Effector CD4-positive, alpha-beta T cell (primary cell): ENCODE results near the gene SOCS4.
"Not testable (repeated sequence)": the region's sequence is repeated elsewhere in the genome, so short reads cannot be mapped to it uniquely, and the experiment has no call there.

Source experiments
- DNase-seq: peaks from one replicate; pipeline ENCODE4 v3.0.0-alpha.2; 2020
- total RNA-seq: gene quantifications from one replicate; lab custom pipeline; 2026; lab: John Stamatoyannopoulos, UW

SOCS4 gene, protein sequence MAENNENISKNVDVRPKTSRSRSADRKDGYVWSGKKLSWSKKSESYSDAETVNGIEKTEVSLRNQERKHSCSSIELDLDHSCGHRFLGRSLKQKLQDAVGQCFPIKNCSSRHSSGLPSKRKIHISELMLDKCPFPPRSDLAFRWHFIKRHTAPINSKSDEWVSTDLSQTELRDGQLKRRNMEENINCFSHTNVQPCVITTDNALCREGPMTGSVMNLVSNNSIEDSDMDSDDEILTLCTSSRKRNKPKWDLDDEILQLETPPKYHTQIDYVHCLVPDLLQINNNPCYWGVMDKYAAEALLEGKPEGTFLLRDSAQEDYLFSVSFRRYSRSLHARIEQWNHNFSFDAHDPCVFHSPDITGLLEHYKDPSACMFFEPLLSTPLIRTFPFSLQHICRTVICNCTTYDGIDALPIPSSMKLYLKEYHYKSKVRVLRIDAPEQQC
- 61.7 reads per million, percentile 73 among the genes with 10 or more reads in this experiment for total RNA-seq

DNA sequence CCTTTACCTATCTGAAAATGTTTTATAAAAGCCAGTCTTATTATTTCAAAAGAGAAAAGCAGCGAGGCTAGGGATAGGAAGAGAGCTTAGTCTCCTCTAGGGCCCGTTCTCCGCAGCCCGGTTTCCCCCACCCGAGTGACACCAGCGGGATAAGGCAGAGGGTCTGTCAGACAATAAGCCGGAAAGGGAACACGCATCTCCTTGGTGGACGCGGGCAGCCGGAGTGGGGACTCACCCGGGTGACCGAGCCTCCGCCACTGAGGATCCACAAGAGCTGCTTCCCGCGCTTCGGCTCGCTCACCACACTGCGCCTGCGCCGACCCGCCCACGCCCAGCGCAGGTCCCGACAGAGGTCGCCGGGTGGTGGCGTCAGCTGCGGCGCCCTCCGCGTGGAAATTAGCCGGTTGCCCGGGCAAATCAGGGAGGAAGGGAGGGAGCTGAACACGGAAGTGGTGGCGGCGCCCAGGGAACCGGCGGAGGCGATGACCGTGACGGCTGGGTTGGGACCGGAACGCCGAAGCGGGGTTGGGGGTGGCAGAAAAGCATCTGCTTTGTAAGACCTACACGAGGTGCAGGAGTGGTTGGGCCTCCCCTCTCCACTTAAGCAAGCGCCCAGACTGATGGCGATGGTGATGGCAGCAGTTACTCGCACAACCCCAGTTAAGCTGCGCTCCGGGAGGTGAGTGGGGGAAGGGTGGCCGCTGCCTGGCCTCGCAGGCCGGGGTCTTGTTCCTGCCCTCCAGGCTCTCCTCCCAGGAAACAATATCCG is at the start of gene SOCS4, which contains the start of gene WDHD1:
Gene SOCS4, plus strand, starts transcription at position 444 of the 769 bp plus-strand sequence. CDS start 15,806 bp downstream, outside the sequence.
Gene WDHD1, minus strand, starts transcription at position 307 of the 769 bp plus-strand sequence. CDS start 312 bp downstream, outside the sequence.
- peak; percentile 94 for DNase-seq

DNA sequence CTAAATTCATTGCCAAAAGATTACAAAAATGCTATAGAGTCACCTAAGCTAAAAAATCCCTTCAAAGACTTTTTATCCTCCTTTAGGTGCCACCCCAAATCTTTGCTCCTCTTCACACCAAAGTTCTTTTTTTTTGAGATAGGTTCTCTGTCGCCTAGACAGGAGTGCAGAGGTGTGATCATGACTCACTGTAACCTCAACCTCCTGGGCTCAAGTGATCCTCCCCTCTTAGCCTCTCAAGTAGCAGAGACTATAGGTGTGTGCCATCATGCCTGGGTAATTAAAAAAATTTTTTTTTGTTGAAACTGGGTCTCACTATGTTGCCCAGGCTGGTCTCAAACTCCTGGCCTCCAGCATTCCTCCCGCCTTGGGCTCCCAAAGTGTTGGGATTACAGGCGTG is 48.0 kb upstream of the SOCS4 start:
- no peak for DNase-seq

DNA sequence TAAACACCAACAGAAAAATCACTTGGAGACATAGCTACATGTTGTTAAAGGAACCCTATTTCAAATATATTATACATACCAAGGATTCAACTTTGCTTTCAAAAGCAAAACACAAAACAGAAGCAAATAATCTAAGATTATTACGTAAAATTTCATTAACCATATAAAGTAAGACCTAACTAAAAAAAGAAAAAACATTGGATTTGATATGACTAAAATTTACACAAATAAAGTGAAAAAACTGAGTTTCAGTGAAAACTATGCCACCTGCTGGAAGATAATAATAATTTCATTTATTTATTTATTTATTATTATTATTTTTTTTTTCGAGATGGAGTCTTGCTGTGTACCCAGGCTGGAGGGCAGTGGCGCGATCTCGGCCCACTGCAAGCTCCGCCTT is 45.3 kb upstream of the SOCS4 start:
- DNase-seq: no peak

DNA sequence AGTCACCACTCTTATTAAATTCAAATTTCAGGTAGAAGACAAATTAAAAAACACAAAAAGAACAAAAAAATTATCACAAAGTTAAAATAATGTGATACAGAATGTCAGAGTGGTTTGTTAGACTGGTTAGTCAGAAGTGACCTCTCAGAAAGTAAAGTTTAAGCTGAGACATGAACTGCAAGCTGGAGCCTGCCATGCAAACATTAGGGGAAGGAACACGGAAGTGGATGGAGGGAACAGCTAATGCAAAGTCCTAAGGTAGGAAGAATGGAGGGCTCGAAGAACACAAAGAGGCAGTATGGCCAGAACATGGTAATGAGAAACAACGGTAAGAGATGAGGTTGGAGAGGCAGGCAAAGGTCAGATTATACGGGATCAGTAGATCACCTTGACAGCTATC is 41.9 kb upstream of the SOCS4 start:
- no peak for DNase-seq

DNA sequence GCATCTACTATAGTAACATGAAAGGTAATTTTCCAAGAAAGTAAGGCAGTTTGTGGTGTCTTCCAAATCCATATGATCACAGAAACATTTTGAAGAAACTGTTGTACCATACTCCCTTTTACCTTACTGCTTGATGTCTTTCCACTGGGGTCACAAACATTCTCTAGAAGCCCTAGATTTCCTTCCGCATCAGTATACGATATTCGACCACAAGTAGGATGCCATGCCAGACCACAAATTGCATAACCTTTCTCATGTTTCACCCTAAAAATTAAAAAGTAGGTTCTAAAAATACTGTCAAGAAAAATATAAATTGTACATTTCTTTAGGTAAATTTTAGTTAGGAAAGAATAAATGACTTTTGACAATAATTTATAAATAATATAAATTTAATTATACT is 26.7 kb upstream of the SOCS4 start:
- no peak for DNase-seq

DNA sequence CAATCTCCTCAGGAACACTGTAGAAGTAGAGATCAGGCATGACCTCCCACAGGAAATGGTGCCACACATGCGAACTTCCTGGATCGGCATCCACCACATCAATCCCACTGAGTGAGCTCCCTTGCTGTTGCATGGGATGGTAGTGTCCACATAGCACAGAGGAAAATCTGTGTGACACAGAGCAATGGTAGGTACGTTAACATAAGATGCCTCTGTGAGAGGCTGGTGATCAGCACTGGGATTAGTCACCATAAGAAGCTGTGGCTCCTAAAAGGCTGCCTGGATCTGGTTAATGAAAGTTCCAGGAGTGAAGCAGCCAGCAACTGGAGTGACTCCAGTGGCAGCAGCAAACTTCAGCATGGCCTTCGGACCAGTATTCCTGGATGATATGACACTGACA is 22.0 kb upstream of the SOCS4 start:
- no peak for DNase-seq

DNA sequence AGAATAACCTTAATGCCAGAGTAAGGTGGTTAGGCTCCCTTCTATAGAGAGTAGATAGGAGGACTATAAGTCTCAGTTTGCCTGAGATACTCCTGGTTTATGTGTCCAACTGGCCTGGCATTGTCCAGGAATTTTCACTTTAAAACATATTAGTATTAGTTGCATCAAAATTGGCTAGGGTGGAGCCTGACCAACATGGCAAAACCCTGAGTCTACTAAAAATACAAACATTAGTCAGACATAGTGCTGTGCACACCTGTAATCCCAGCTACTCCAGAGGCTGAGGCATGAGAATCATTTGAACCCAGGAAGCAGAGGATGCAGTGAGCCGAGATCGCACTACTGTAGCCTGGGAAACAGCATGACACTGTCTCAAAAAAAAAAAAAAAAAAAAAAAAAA is 12.0 kb upstream of the SOCS4 start:
- DNase-seq: no peak

DNA sequence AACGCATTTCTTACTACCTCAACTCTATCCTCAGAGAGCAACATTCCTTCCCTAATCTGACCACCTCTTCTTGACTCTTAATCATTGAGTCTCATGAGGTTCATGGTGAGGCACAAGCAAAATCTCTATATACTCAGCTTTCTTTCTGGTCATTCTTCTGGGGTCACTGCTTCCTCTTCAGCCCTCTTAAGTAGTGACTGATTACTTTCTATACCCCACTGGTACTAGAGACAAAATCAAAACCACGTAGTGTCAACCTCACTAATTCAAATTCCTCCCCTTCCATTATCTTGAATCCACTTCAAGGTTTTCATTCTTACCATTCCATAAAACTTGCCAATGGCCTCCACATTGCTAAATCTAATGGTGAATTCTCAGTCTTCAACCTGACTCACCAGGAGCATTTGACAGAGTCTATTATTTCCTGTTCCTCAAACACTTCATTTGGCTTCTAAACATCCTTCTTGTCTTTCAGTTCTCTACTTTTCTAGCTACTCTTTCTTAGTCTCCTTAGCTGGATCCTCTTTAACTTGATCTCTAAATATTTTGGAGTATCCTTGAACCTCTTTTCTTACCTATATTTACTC is 7.0 kb upstream of the SOCS4 start:
- DNase-seq: no peak

DNA sequence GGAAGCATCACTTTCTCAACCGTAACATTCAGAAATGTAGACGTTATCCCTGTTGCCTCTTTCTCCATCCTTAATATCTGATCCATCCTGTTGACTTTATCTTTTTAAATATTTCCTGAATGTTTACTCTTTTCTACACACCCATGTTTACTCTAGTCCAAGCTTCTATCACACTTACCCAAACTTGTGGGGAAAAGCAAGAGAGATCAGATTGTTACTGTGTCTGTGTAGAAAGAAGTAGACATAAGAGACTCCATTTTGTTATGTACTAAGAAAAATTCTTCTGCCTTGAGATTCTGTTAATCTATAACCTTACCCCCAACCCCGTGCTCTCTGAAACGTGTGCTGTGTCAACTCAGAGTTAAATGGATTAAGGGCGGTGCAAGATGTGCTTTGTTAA is 2.7 kb upstream of the SOCS4 start:
- DNase-seq: not testable (repeated sequence)

DNA sequence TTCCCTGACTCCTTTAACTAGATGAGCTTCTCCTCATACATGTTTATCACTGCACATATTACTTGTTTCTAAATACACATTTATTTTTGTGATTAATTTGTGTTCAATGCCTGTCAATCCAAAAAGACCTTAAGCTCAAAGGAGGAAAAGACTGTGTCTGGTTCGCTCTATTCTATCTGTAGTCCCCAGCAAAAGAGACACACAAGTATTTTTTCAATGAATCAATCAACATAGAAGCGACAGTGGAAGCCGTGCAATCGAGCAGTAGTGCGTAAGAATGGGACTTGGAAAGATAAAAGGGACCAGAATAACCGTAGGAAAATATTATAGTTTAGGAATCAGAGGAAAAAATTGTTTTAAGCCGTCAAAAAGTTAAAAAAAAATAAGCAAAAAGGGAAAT is 1.1 kb upstream of the SOCS4 start:
- DNase-seq: no peak

DNA sequence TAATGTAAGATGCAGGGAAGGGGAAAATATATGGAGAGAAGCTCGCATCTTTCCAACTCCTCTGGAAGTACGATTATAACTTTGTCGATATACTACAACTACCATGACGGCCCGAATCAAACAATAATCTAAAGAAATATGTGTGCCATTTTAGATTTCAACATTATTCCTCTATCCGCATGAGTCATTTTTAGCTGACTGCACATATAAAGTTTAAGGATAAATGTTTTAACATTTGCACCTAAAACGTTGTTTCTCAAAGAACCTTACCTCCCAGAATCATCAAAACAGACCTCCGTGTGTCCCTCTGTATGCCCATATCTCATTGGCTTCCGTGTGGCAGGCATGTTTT is 619 bp upstream of the SOCS4 start:
- no peak for DNase-seq

DNA sequence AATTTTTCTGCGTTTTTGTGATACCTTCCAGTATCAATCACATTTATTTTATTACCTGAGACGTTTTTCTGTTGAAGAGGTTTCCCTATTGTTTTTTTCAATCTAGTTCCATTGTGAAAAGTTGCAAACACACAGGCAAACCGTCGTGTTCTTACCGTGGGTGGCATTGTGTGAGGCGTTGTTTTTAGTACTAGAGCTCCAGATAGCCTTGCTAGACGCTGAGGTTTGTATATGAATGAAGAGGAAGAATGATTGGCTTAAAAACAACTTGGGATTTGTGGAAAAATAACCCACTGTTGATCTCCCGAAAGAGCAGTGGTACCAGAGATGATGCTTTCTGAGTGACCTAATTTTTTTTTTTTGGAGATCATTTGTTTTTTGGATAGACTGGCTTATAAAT is 1.0 kb downstream of the SOCS4 start:
- DNase-seq: no peak

DNA sequence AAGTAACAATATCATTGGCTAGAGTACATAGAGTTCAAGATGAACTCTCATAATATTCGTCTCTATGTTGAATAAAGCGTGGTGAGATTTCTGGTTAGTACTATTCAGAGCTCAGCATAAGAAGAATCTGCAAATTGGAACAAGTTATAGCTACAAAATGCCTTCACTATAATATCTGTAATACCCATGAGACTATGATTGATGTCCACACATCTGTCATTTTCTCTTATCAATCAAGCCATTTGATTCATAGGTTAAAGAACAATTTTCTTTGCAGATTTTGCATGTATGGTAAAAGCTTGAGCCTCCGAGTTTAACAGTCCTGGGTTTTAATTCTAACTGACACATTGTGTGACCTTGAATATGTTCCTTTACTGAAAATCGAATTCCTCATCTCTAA is 1.4 kb downstream of the SOCS4 start:
- DNase-seq: no peak

DNA sequence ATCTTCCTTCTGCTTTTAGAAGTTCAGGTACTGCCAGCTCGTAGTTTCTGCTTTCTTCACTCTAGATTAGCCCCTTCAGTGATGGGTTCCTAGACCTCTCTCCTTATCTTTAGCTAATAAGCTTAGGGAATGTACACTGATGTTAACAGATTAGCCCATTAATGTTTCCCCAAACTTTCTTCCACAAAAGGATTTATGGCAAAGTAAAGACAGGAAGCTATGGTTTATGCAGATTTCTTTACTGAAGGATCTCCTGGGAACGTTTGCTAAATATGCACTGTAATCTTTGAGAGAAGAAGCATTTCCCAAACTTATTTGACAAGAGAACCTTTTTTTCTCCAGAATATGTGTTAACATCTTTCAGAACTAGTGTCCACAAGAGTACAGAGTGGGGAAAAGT is 4.2 kb downstream of the SOCS4 start:
- no peak for DNase-seq

DNA sequence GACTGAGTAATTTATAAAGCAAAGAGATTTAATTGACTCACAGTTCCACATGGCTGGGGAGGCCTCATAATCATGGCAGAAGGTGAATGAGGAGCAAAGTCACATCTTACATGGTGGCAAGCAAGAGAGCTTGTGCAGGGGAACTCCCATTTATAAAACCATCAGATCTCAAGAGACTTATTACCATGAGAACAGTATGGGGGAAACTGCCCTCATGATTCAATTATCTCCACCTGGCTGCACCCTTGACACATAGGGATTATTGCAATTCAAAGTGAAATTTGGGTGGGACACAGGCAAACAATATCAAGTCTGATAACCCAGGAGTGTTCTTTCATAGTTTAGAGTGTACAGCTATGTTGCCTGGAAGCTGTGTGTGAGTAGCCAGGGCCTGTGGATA is 11.0 kb downstream of the SOCS4 start:
- not testable (repeated sequence) for DNase-seq

DNA sequence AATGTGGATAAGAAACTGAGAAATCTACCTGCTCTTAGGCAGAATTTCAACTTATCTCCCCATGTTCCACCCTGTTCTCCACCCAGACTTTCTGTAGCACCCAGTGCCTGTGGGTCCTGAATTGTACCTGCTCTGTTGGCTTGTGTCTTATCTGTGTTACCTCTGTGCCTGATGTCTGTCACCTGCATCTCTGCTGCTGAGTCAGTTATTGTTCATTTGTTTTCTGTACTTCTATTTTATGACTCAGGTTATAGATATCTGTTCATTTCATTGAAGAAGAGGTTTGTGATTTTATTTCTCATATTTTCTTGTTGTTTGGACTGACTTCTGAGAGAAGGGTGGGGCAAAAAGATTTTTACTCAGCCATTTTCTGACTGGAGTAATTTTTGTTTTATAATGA is 11.7 kb downstream of the SOCS4 start:
- no peak for DNase-seq

DNA sequence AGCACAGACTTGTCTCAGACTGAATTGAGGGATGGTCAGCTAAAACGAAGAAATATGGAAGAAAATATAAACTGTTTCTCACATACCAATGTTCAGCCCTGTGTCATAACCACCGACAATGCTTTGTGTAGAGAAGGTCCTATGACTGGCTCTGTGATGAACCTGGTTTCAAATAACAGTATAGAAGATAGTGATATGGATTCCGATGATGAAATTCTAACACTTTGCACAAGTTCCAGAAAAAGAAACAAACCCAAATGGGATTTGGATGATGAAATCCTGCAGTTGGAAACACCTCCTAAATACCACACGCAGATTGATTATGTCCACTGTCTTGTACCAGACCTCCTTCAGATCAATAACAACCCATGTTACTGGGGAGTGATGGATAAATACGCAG is 16.5 kb downstream of the SOCS4 start:
- DNase-seq: no peak

DNA sequence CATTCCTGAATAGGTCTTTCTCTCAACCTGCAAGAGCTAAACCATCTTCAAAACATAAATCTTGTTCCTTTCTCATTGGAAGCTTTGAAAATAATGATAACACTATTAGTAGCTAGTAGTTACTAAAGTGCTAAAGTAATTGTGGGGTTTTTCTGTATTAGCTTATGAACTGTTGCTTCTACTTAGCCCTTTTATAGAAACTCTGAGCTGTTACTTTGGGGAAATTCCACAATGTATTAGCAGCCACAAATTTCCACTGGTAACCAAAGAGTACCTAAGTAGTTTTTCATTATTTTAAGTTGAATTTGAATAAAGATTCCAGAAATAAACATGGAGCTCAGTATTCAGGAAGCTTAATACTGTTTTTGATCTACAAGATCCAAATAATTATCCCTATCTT is 18.1 kb downstream of the SOCS4 start:
- DNase-seq: no peak

DNA sequence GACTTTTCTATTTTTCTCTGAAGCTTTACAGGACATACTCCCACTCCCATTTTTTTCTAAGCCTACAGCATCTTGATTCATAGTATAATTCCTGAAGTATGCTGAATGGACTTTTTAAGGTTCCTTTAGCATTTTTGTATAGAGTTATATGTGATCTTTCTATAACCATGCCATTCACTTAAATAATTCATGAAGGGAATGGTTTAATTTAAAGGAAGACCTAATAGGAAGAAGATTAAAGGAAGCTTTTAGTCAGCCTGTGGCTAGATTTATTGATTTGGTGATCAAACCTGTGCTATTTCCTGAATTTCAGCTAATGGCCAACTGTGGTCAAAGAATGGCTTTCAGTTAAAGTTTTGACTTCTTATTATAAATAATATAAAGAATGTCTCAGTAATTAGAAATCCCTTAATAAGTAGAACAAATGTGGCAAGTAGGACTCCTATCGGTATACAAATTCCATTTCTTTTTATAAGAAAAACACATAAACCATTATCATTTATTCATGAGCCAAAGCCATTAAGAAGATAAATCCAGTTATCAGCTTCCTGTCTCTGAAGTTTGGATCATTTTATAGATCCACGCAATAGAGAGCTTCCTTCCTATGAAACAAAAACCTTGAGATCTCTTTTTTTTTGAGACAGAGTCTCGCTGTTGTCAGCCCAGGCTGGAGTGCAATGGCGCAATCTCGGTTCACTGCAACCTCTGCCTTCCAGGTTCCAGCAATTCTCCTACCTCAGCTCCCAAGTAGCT is 20.4 kb downstream of the SOCS4 start:
- DNase-seq: no peak

DNA sequence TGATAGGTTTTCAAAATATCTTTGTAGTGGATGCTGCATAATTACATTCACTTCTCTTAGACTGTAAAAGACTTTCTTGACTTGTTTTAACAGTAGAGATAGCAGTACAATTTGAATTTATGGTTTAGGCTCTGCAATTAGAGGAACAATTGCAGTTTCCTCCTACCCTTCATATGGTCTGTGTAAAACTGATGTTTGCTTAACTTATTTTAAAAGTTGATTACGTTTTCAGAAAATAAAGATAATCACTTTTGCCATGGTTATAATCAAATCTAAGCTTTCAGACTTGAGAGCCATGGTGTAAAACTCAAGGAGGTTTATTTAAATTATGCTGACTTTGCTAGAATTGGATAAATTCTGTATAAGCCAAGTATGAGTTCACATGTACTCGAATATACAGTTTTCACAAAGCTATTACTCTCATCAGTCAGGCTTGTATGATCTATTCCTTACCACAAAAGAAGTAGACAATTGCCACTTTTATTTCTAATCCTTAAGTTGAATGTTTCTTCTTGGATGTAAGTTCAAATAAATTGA is 21.9 kb downstream of the SOCS4 start:
- no peak for DNase-seq

DNA sequence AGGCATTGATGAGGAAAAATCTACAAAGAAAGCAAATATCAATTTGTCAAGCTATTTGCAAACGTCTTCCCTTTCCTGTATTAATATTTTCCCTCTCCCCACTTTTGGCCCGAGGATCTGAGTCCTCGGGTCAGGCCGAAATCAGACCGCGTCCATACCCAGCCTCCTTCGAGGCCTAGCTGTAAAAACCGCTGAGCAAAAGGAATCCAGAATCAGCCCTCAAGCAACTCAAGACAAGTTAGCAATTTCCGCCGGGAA is 24.1 kb downstream of the SOCS4 start:
- no peak for DNase-seq

DNA sequence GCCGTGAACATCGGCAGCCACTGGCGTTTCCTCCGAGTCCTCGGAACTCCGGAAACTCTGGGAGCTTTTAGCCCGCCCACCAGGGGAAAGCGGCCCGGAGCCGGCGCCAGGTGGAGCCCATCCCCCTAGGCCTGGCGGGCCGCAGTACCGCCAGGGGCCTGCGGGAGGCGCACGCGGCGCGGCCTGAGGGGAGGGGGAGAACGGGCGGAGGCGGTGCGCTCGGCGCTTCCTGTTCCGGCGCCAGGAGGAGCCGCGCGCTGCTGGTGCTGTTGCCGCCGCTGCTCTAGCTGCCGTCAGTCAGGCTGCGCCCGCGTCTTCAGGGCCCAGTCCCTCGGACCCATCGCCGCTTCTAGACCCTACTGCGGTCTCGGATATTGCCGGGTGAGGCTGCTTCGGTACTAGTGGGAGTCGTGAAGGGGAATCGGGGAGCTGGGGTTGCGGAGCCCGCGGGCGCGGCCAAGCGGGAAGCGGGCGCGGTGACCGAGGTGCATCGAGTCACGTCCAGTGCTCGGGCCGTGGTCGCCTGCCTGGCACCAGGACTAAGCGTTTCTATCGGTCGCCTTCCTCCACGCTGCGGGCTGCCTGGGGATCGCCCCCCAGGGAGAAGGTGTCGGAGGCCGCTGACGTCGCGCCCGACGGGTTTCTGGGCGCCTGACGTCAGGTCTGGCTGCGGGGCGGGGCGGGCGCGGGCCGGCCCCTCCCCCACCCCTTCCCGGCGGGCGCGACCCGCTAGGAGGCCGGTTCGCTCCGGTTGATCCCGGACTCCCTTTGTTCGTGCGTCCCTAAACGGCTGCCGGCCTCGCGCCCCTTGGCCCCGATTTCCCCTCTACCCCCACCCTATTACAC is 24.6 kb downstream of the SOCS4 start, which contains the start of gene MAPK1IP1L:
Gene MAPK1IP1L, plus strand, starts transcription at position 225 of the 846 bp plus-strand sequence. CDS start 10,037 bp downstream, outside the sequence.
- peak; percentile 81 for DNase-seq
